Endometrial microvascular endothelial cells (primary cell): ENCODE results near the gene EFCAB8. TPM values are rescaled to one million over a fixed set of nuclear protein-coding genes. Genes with fewer than 3 reads are reported as not detected.

Experiments used
- in situ Hi-C: cut with HindIII; loops from 2 replicates; pipeline ENCODE4 v1.10.0; 2017; ENCODE audit warnings: low sequenced_read_pairs, low pct_unique_long_range_greater_than_20kb; ENCODE audit errors: inconsistent ontology term
- total RNA-seq: library from RNA; depleted of rRNA; stranded (reverse); fragments of >200 nt; gene quantifications from one replicate; pipeline ENCODE4 v1.2.3, GENCODE V29; 2015; ENCODE audit errors: inconsistent ontology term

Gene EFCAB8
- total RNA-seq, 1 donor from 2014 or later, result not detected

DNA sequence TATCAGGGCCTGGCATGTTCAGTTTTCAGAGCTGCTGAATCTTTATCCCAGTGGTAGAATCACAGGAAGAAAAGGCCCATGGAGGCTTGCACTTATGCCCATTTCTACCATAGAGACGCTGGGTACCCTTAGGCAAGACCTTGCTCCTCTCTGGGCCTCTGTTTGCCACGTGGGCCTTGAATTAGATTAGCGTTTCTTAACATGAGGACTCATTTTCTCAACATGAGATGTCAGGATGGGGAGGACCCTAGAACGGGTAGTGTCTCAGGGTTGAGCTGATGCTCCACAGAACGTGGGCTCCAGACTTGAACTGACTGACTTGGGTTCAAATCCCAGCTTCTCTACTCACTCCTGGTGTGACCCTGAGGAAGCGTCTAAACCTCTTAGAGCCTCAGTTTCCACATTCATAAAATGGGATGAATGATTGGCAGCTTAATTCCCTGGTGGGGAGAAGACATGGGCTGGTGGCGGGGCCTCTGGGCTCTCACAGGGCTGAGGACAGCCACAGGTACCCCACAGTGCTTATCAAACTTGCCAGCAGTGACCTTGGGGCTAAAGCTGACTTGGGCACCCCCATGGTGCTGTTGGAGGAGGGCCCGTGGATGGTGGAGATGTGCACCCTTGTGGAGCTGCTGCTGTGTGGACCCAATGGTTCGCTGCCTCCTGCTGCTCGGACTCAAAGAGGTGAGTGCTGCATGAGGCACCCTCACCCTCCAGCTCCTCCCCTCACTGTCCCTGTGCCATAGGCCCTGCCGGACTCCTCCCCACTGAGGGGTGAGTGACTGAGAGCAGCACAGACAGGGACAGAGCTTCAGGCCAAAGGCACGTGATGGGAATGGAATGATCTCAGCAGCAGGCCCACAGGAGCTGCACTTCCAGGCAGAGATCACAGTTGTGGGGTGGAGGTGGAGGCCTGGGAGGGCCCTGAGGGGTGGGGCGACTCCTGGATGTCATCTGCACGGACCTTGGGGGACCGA is 117.3 kb downstream of the EFCAB8 start:
- in situ Hi-C loops, result no loop called here

DNA sequence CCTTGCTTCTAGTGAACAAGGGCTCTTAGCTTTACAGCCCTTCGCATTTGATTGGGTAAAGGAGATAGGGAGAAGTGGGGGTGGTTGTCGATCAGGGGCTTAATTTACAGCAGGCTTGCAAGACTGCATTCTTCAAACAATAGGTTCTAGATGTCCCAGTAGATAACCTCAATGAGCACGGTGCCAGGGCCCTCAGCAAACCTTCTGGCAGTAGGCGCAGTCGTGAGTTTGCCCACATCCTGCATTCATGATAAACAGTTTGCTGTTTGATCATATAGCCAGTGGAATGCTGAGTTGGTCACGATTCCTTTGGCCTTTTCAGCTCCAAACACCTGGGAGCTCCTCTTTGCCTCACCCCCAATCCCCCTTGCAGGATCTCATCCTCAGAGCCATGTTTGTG is 118.0 kb downstream of the EFCAB8 start:
- in situ Hi-C loops, result no loop called here

DNA sequence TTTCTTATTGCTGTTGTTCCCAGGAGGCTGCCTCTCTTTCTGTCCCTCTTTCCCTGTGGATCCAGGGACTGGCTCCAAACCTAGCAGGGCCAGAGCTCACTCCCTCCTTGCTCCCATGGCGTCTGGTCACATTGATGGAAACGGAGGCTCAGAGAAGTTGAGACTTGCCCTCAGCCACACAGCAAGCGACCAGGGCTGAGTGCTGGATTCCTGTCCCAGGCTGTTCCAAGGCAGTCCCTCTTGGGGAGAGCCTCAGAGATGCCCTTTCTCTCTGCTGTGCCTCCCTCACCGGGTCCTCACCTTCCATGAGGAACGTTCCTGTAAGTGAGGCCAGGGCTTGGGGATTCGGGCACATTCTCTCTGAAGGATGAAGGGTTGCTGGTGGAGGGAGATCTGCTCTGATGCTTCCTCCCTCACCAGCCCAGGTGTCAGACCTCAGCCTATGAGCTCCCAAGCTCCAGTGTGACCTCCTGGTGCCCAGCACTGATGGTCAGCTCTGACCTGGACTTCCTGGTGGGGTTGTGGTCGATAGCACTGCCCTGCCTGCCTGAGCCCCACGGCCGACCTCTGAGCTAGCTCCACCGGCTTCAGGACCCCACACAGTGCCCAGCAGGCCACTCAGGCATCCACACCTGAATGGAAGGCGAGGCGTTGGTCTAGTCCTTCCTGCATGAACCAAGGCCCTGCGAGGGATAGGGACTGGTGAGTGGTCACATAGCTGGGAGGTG is 118.7 kb downstream of the EFCAB8 start:
- in situ Hi-C loops, result no loop called here

DNA sequence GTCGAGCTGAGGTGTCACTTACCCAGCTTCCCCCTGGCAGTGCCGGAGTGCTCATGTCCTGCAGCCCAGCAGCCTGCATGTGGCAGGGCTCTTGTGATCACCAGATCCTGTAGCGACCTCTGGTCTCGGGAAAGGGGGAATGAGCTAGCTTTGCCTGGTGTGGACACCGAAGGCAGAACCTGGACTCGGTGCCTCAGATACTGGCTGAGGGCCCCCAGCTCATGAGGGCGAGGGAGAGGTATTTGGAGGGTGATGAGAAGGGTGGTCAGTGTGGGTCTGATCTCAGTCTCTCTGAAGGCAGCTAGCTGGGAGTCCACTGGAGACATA is 119.2 kb downstream of the EFCAB8 start:
- in situ Hi-C loops, result no loop called here

DNA sequence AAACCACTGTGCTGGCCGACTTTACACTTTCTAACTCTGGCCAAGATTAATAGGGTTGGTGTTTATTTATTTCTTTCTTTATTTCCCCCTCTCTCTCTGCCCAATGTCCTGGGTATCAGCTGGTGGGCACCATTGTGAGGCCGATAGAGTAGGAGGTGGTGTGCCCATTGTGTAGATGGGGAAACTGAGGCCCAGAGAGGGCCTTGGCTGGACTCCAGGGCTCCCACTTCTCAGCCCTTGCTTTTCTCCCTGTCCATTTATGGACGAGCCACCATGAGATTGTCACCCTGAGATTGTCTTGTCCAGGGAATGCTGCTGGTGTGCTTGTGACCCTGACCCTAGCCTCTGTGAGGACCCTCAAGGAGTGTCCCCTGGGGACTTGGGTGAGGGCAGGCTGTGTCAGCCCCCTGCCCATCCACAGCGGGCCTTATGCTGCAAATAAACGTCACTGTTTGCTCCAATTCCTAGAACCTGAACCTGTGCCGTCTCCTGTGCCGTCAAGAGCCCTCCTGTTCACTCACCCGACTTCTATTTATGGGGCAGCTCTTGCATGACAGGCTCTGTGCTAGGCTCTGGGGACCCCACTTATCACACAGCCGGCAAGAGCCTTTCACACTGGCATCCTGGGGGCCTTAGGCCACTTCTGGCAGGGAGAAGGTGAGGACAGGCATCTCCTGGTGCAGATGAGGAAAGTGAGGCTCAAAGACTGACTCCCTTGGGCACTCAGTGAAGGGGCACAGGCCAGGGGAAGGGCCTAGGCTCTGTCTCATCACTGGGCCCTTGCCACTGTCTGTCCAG is 120.7 kb downstream of the EFCAB8 start:
- in situ Hi-C loops, result no loop called here

DNA sequence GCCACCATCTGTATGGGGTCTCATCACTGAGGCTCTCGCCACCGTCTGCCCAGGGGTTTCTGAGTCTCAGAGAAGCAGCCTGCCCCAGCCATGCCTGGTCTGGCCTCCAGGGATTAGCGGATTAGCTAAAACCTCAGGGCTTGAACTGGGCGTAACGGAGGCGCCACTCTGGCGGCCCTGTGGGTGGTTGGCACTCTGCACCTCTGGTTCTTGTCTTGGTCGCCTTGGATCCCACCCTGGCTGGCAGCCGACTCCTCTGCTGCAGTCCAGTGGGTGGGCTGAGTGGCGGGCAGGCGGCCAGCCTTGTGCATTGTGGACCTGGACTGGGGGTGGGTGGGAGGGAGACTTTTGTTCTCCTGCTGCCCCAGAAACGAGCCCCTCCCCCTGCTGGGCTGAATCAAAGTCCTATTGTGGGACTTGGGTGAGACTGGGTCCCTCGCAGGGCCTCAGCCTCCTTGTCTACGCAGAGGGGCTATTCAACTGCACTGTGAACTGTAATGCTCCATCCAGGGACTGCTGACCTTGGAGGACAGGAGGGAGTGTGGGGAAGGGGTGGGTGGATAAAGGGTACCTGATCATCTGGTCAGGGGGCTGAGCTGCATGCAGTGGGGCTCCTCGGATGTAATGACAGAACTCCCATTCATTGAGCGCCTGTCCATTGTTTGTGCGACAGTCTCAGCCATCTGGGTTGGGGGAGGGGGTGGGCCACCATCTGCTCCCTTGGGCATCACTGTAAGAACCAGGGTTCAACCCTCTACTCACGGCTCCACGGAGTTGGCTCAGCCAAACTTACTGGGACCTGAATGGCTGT is 121.6 kb downstream of the EFCAB8 start:
- in situ Hi-C loops, result no loop called here

DNA sequence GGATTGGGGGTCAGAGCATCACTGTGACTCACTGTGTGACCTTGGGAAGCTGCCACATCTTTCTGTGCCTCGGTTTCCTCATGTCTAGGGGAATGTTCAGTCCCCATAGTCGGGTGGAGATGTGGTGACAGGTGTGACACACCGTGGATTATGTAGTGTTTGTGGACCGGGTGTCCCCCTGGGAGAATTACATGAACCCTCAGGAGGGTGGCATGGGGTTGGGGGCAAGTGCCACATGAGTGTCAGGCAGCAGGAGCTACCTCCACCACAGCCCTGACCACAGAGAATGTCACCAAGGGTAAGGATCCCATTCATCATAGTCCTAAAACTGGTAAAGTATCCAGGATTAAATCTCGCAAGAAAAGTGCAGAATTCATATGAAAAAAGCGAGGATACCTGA is 122.3 kb downstream of the EFCAB8 start:
- in situ Hi-C loops, result no loop called here

DNA sequence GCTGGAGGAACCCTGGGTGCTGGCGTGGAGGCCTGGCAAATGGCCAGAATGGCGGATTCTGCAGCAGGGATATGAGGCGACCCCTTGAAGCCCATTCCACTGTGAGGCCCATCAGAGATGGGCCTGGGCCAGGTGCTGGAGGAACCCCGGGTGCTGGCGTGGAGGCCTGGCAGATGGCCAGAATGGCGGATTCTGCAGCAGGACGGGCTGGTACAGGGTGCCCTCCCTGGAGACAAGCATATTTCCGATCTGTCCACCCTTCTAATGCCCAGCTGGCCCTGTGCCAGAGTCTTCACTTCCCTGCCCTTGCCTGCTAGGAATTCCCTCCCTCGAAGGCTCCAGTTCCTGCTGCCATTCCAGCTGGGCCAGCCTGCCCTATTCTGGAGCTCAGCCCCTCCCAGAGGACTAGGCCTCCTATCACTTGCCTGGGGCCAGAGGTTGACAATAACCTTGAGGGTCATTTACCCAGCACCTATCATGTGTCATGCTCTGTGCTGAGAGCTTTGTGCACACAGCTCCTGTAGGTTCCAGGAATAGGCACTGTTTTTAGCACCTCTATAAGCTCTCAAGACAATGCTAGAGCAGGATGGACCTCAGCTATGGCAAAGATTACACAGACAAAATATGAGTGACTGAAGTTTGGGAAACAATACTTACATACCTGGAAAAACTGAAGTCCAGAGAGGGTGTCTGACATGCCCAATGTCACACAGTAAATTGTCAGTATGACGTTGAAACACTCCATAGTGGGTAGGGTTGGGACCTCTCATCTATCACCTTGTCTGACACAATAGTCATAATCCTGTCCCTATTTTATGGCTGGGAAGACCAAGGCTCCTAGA is 124.1 kb downstream of the EFCAB8 start:
- in situ Hi-C loops, result no loop called here

DNA sequence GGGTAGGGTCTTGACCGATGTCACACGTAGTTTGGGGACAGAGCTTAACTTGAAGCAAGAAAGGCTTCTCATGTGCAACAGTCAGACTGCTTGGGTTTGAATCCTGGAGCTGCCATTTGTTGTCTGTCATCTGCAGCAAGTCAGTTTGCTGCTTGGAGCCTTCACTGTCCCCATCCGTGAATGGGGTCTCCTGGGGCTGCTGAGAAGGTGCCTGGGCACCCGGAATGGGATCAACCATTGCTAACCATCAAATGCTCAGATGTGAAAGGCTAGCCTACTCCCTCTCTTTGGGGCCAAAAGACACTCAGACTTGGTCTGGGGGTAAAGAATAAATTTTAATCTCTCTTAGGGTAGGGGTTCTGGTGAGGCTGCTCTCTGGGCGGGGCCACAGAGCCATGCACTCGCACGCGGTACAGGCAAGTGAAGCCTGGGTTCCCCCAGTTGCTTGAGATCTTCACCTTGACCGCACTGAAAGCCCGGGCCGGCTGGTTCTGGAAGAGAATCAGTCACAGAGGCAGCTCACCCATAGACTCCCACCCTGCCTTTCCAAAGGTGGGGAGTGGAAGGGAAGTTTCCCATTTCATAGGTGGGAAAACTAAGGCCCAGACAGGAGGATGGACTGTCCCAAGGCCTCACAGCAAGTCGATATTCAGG is 124.9 kb downstream of the EFCAB8 start:
- in situ Hi-C loops, result no loop called here

DNA sequence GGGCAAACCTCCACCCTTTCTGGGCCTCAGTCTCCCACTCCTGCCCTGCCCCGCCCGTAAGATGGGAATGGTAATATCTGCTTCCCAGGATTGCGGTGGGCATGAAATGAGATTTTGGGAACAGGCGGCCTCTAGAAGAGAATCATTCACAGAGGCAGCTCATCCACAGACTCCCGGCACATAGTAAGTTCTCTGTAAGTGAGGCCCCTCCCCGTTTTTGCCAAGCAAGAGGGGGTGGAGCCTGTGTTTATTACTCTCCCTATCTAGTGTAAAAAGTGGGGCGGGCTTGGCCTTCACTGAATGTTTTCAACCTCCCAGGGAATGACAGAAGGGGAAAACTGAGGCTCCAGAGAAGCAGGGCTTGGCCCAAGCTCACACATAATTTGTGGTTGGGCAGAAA is 125.5 kb downstream of the EFCAB8 start:
- in situ Hi-C loops, result no loop called here

DNA sequence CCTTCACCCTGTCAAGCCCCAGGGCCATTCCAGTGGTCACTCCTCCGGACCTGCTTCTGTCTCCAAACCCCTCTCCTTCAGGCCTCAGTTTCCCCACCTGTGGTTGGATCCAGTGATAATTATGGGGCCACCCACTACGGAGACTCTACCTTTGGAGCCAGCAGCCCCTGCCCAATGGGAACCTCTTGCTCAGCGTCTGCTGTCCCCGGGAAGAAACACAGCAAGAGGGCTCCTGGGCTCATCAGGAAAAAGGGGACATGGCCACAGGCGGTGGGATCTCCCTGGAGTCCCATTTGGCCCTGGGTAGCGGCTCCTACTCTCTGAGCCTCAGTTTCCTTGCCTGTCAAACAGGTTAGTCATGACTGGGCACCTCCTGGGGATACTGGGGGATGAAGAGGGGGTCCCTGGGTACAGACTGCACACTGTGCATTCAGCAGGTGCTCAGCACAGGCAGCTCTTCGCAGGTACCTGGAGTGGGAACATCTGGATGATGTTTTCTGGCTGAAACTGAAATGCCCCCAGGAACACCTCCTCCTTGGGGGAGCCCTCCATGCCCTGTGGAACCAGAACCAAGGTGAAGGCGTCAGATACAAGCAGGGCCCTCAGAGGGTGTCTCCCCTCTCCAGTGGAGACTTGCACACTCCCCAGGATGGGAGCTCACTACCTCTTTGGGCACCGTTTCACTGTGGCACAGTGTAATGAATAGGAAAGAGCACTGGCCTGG is 126.1 kb downstream of the EFCAB8 start:
- in situ Hi-C loops, result no loop called here

DNA sequence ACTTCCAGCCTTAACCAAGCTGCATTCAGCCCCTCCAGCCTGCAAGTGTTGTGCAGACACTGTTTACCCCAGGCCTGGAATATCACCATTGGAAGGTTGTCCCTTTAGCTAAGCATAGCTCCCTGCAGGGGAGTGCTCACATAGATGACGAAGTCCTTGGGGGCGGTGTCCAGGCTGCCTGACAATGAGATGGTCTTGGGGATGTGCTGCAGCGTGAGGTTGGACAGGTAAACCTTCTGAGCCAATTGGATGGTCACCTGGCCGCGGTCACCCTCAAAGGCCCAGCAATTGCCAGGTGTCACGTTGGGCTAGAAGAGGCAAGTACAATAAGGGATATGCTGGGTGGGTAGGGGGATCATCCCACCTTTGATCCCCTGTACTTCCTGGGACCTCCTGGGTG is 126.9 kb downstream of the EFCAB8 start:
- in situ Hi-C loops, result no loop called here

DNA sequence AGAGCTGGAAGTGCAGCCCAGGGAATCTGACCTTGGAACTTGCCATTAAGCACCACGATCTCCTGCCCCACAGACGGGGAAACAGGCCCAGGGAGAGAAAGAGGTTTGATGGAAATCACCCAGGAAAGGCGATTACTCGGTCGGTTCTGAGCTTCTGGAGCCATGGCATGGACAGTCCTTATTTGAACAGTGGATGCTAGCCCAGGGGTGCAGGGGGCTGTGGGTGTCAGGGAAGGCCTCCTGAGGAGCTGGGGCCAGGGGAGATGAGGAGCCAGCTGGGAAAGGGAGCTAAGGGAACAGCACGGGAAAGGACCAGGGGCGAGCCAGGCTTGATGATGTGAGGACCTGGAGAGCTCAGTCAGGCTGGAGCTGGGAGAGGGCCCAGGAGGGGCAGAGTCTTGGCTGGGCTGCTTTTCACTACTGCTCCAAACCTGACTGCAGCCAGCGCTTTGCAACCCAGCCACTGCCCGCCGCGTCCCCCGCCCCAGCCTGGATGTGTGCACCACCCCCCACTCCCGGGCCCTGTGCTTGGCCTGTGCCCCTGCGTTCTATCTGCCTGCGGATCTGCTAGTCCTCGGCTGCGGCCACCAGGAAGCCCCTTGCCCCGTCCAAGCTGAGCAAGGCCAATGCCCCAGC is 127.7 kb downstream of the EFCAB8 start:
- in situ Hi-C loops, result no loop called here

DNA sequence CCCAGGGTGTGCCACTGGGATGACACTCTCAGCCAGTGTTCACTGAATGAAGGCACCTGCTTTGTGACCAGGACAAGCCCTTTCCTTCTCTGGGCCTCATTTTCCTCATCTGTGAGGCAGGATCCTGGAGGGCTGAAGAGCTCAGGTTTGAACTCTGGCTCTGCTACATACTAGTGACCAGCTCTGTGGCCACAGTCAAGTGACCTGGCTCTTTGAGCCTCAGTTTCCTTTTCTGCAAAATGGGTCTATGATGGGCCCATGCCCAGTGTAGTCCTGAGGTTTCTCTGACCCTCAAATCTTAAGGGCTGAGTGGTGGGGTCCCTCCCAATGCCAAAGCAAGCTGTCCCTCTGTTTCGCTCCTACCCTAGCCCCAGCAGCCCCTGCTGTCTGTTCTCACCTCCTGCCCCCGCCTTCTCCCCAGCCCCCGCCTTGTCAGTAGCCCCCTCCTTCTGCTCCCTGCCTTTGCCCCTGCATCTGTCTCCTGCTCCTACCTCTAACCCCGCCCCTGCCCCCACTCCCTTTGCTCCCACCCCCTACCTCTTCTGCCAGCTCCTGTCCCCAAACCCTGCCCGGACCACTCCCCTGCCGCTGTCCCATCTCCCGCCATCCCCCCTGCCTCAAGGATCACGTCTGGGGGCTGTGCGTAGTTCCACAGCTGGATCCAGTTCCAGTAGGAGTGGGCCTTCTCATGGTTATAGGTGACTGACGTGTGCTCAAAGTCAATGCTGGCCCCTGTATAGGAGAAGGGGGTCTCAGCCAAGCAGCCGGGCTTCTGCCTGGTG is 128.5 kb downstream of the EFCAB8 start:
- in situ Hi-C loops, result no loop called here

DNA sequence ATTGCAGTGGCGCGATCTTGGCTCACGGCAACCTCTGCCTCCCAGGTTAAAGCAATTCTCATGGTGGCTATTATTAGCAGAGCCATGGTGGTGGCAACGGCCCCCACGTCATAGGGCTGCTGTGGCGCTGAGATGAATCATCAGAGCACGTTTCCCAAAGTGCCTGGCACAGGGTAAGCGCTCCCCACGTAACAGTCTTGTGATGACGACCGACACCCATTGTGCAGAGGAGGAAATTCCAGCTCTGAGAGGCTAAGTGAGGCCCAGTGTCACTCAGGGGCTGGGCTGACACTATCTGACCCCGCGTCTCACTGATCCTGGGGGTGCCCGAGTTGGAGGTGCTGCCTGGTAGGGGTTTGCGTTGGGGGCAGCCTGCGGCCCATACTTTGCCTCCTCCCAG is 129.3 kb downstream of the EFCAB8 start:
- in situ Hi-C loops, result no loop called here
